ENCODE measurements around the gene DOK1.

The DOK1 gene

GRCh38 chr2:74571058-74571457, 16.5 kb downstream of the DOK1 start:
- DNase-seq: no peak

- DNase-seq: no peak
Measured at GRCh38 chr2:74572178-74572925, 17.8 kb downstream of the DOK1 start.

- no peak for DNase-seq
Measured at GRCh38 chr2:74573747-74574562, 19.4 kb downstream of the DOK1 start.

GRCh38 chr2:74575320-74575719, 20.8 kb downstream of the DOK1 start:
- no peak for DNase-seq

GRCh38 chr2:74576211-74576862, 21.8 kb downstream of the DOK1 start:
- DNase-seq: peak in 1 of 3 experiments; percentile 36

GRCh38 chr2:74576863-74577229, 22.3 kb downstream of the DOK1 start:
- DNase-seq: no peak

GRCh38 chr2:74577448-74577847, 22.9 kb downstream of the DOK1 start:
- no peak for DNase-seq

- no peak for DNase-seq
Measured at GRCh38 chr2:74578408-74578807, 23.9 kb downstream of the DOK1 start.

- no peak for DNase-seq
Measured at GRCh38 chr2:74581463-74581862, 26.9 kb downstream of the DOK1 start.

- DNase-seq: no peak
Measured at GRCh38 chr2:74582184-74582583, 27.7 kb downstream of the DOK1 start.

GRCh38 chr2:74583504-74583903, 29.0 kb downstream of the DOK1 start:
- no peak for DNase-seq

GRCh38 chr2:74584088-74584645, 29.6 kb downstream of the DOK1 start:
- no peak for DNase-seq

- DNase-seq: no peak
Measured at GRCh38 chr2:74585406-74586185, 31.1 kb downstream of the DOK1 start.

GRCh38 chr2:74587664-74588277, 33.3 kb downstream of the DOK1 start:
- peak; percentile 33 to 89 (median 69) for DNase-seq

GRCh38 chr2:74588664-74589063, 34.1 kb downstream of the DOK1 start:
- DNase-seq: no peak

GRCh38 chr2:74593826-74594772, 39.6 kb downstream of the DOK1 start:
- no peak for DNase-seq

- no peak for DNase-seq
Measured at GRCh38 chr2:74596584-74596983, 42.1 kb downstream of the DOK1 start.

GRCh38 chr2:74597410-74597809, 42.9 kb downstream of the DOK1 start:
- DNase-seq: peak in 1 of 3 experiments; percentile 71

- DNase-seq: no peak
Measured at GRCh38 chr2:74599676-74600075, 45.2 kb downstream of the DOK1 start.

GRCh38 chr2:74602586-74603281, 48.2 kb downstream of the DOK1 start:
- no peak for DNase-seq
